ENCODE measurements around the gene HHIPL2.
"Not testable (repeated sequence)": the region's sequence is repeated elsewhere in the genome, so short reads cannot be mapped to it uniquely, and the experiment has no call there.

HHIPL2 gene

GRCh38 chr1:222539951-222540597 is 7.8 kb downstream of the HHIPL2 start:
- DNase-seq = no peak

- no peak for DNase-seq
Measured at GRCh38 chr1:222535455-222535854, 12.4 kb downstream of the HHIPL2 start.

- no peak for DNase-seq
Measured at GRCh38 chr1:222530852-222531251, 17.1 kb downstream of the HHIPL2 start.

- DNase-seq = peak; percentile 7
Measured at GRCh38 chr1:222529916-222530315, 18.0 kb downstream of the HHIPL2 start.

- no peak for DNase-seq
Measured at GRCh38 chr1:222529181-222529580, 18.7 kb downstream of the HHIPL2 start.

- no peak for DNase-seq
Measured at GRCh38 chr1:222525951-222526350, 22.0 kb downstream of the HHIPL2 start.

- DNase-seq = no peak
Measured at GRCh38 chr1:222523852-222524251, 24.1 kb downstream of the HHIPL2 start.

- DNase-seq = no peak
Measured at GRCh38 chr1:222522105-222522915, 25.6 kb downstream of the HHIPL2 start.

- DNase-seq = no peak
Measured at GRCh38 chr1:222521299-222522104, 26.4 kb downstream of the HHIPL2 start.

- DNase-seq = not testable (repeated sequence)
Measured at GRCh38 chr1:222489496-222489895, 58.4 kb downstream of the HHIPL2 start.

GRCh38 chr1:222487774-222488173 is 60.1 kb downstream of the HHIPL2 start:
- not testable (repeated sequence) for DNase-seq

GRCh38 chr1:222484005-222484404 is 63.9 kb downstream of the HHIPL2 start:
- not testable (repeated sequence) for DNase-seq

GRCh38 chr1:222479567-222479966 is 68.3 kb downstream of the HHIPL2 start:
- DNase-seq = not testable (repeated sequence)

GRCh38 chr1:222476436-222476835 is 71.5 kb downstream of the HHIPL2 start:
- not testable (repeated sequence) for DNase-seq

- not testable (repeated sequence) for DNase-seq
Measured at GRCh38 chr1:222473717-222474116, 74.2 kb downstream of the HHIPL2 start.

- DNase-seq = not testable (repeated sequence)
Measured at GRCh38 chr1:222472776-222473540, 74.9 kb downstream of the HHIPL2 start.

All from NCI-H446 treated with DMSO at 0.1 percent for 48 hours (cell line).